GM21825 (cell line): Measurements from ENCODE around the gene P3H1.
A peak's percentile ranks its signal among the peaks of the same experiment; 100 is the strongest.
"Not testable (repeated sequence)": the region's sequence is repeated elsewhere in the genome, so short reads cannot be mapped to it uniquely, and the experiment has no call there.

Experiments used
- ATAC-seq: cut with Tn5 transposase; IDR thresholded peaks from one replicate; pipeline ENCODE4 v1.9.1; 2021; ENCODE audit warnings: mild to moderate bottlenecking, moderate library complexity; ENCODE audit not compliant: unreplicated experiment

The P3H1 gene

GRCh38 chr1:42774928-42775526 is 8.2 kb upstream of the P3H1 start:
- ATAC-seq: no peak

DNA sequence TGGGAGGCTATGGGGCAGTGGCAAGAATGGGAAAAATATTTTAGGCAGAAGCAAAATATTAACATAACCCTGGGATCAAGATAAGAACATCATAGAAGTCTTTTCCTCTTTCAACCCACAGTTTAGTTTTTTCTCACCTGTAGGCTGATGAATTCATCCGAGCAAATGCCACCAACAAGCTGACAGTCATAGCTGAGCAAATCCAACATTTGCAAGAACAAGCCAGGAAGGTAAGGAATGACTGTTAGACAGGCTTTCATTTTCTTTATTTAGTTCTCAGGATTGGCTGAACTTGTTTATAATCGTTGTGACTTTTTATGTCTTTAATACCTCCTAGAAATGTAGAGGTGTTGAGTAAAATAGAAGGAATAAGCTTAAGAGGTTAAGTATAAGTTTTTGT is 6.6 kb upstream of the P3H1 start:
- ATAC-seq: no peak

- ATAC-seq: no peak
Measured at GRCh38 chr1:42769811-42770210, 3.0 kb upstream of the P3H1 start.

DNA sequence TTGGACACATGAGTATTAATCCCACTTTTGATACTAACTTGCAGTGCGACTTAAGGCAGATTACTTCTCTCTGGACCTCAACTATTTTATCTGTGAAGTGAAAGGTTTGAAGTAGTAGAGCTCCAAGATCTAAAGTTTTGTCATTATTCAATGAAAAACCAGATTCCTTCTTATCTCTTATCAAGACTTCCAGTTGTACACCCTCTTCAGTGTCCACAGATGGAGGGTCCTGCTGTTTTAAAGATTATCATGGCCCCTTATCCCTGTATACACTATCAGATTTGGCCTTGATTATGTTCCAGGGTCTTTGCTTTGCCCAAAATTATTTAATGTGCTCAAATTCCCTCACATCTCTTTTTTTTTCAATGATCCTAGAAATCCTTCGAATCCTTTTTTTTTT is 1.3 kb upstream of the P3H1 start:
- ATAC-seq: no peak

DNA sequence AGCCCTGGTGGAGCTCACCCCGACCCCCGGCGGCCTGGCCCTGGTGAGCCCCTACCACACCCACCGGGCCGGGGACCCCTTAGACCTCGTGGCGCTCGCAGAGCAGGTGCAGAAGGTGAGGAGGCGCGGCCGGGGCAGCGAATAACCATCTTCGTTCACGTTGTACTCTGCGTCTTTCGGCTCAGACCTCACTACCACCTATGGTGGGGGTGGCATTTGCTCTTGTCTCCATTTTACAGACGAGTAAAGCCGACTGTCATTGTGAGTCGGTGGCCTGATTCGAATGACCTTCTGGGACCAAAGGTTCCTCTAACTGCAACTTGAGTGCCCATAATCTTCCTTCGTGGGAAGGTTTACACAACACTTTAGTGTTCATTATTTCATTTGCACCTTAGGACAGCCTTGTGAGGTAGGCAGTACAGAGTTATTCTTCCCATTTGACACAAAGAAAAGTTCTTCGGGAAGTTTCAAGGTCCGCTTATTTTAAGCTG is 727 bp upstream of the P3H1 start:
- ATAC-seq: peak; percentile 12

GRCh38 chr1:42765832-42766740 is 742 bp downstream of the P3H1 start:
- ATAC-seq: peak; percentile 22

DNA sequence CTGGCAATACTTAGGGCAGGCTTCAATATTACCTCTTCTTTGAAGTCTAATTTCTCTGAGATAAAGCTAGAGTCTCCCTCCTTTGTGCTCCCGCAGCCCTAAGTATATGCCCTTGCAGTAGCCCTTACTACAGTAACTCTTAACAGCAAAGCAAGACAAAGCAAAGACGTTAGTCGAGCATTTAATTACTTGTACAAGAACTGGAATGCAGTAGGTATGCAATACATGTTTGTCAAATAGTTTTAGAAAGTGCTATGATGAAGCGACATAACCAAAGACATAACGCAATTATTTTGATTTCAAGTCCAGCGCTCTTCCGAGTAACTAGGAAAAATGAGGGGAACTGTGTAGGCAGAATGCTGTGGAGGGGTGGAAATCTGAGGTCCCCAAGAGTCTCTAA is 1.6 kb downstream of the P3H1 start:
- ATAC-seq: no peak

GRCh38 chr1:42762269-42762668 is 4.6 kb downstream of the P3H1 start:
- no peak for ATAC-seq

DNA sequence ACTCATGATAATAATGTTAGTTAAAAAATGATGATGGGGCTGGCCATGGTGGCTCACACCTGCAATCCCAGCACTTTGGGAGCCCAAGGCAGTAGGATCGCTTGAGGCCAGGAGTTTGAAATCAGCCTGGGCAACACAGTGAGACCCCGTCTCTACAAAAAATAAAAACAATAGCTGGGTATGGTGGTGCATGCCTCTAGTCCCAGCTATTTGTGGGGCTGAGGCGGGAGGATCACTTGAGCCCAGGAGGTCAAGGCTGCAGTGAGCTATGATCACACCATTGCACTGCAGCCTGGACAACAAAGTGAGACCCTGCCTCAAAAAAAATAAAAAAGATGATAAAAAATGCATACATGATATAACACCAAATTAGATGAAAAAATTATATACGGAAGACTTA is 5.3 kb downstream of the P3H1 start:
- no peak for ATAC-seq

DNA sequence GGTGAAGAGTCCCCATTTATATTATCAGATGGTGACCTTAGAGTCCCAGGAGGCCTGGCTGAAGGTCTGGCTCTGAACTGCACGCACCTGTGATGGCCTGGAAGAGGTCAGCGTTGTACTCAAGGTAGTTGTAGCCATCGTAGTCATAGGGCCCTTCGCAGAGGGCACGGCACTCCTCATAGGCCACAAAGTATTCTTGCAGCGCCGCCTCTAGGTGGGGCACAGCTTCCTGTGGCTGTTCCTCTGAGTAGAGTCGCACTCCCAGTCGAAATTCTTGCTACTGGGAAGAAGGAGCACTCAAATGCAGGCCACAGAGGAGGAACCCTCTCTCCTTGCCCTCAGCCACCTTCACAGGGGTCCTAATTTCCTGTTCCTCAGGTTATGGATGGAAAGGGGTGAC is 7.7 kb downstream of the P3H1 start:
- no peak for ATAC-seq

GRCh38 chr1:42758641-42759040 is 8.2 kb downstream of the P3H1 start:
- ATAC-seq: no peak

DNA sequence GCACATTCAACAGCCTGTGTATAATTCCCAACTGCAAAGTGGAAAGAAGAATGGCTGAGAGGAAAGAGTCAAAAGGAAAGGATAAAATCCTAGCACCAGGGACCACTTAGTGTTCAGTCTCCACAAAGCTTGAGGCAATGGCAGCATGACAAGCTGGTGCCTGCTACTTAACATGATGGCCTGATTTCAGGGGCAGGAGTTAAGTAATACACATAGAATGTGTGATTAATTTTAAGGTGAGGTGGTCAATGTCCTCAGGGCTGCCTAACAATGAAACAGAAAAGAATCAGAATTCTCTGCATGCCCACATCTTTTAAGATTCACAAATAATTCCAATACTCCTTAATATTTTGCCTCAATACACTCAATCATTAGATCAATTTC is 8.9 kb downstream of the P3H1 start:
- ATAC-seq: no peak

DNA sequence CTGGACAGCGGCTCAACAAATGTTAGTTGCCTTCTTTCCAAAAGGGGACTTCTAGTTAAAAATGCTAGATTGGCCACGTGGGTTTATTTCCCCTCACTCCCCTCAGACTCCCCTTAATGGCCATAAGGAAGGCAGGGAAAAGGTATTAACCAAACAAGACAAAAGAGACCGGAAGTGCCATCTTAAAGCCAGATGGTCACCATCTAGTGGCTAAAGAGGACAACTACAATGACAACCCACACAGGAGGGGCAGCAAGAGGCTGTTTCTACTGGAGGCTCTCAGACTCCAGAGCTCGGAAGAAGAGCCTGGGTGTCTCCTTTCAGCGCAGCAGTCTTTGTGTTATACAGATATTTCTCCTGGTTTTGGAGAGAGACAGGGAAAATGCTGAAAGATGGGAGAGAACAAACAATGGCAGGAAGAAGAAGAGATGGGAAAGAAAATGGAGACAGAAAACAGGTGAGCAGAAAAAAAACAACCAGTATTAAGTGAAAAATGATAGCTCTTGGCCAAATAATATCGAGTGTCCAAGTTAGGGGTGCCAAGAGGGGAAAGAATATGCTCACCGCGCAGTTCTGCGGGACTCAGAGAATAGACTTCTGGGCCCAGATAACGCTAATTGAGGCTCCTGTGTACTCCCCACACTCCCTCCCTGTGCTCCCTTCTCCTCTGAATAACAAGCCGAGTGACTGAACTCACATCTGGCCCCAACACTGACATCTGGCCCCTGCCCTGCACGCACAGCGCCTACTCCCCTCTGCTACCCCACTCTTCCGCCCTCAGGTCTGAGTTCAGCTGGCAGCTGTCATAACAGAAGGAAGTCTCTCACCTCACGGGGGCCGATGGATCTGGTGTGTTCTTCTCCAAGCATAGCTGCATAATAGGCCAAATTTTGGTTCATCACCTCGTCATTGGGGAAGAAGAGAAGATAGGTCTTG is 9.6 kb downstream of the P3H1 start:
- ATAC-seq: no peak

GRCh38 chr1:42753070-42753469 is 13.8 kb downstream of the P3H1 start:
- no peak for ATAC-seq

DNA sequence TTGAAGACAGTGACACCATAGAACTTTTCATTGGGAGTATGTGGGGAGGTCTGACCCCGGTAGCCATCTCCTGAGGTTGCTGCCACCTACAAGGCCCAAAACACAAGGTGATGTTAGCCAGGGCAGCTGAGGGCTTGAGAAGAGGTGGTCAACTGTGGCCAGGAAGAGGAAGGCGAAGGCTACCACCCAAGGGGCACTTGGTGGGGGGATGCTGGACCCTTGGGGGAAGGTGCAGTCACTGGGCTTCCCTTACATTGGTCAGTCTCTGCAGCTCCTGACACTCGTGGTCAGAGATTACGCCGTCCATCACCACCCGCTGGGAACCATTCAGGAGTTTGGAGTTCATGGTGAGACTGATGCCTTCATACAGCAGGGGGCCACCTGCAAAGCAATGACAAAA is 14.5 kb downstream of the P3H1 start:
- no peak for ATAC-seq

DNA sequence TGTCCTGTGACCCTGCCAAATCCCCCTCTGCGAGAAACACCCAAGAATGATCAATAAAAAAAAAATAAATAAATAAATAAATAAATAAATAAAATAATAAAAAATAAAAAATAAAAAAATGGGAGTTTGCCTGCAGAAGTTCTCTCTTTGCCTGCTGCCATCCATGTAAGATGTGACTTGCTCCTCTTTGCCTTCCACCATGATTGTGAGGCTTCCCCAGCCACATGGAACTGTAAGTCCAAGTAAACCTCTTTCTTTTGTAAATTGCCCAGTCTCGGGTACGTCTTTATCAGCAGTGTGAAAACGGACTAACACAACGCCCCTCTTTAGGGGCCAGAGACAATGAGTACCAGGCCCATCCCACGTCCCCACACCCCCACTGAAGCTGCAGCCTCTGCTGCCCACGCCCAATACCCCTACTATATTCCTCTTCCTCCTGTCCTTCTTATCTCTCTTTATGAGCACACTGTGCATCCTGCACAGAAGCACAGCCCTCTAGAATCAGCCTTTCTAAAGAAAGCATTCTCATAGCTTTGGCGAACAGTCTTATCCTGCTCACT is 15.2 kb downstream of the P3H1 start:
- ATAC-seq: not testable (repeated sequence)

DNA sequence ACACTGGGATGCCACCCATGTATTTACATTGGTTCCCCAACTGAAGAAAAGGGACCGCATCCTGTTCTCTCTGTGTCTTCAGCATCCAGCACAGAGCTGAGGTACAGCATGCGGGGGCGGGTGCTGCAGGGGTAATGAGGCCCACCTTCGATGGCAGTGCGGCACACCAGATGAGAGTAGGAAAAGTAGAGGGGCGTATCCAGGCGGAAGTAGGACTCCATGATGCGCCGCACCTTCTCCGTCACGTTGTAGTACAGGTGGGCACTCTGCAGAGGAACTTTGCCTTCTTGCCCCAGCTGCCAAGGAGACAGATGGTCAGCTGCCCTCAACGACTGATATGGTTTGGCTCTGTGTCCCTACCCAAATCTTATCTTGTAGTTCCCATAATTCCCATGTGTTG is 16.8 kb downstream of the P3H1 start:
- no peak for ATAC-seq

GRCh38 chr1:42748461-42749410 is 18.1 kb downstream of the P3H1 start:
- no peak for ATAC-seq

GRCh38 chr1:42748021-42748420 is 18.8 kb downstream of the P3H1 start:
- ATAC-seq: no peak

GRCh38 chr1:42747125-42747524 is 19.7 kb downstream of the P3H1 start:
- ATAC-seq: no peak
